GM12878 (cell line): ENCODE results near the gene SCAMP5. TPM values are rescaled to one million over a fixed set of nuclear protein-coding genes. Genes with fewer than 3 reads are reported as not detected.

ENCODE experiments used
- ATAC-seq: fragments of 200-7000 bp; cut with Tn5 transposase; 3 replicates; pipeline ENCODE4 v1.9.1; 2020; ENCODE audit warnings: mild to moderate bottlenecking, moderate library complexity
- BruUV-seq: library from RNA; stranded (reverse); fragments of 400-500 nt; replicated peaks from 2 replicates; lab custom pipeline; 2021; lab: Mats Ljungman, UMichigan
- CTCF ChIA-PET: fragments of 300-600 bp; sonication (Branson Sonifier 250); formaldehyde crosslinking; extraction: SDS; loops from one replicate; lab custom pipeline; 2021; ENCODE audit warnings: inconsistent platforms; lab: Yijun Ruan, JAX
- POLR2A ChIA-PET: fragments of 350-600 bp; formaldehyde crosslinking; extraction: SDS; loops from one replicate; lab custom pipeline; 2021; ENCODE audit warnings: inconsistent platforms; lab: Charles Lee
- RAD21 ChIA-PET: fragments of 300-600 bp; sonication (Branson Sonifier 250); formaldehyde crosslinking; loops from one replicate; lab custom pipeline; 2023; ENCODE audit warnings: antibody characterized with exemption; ENCODE audit not compliant: unreplicated experiment; lab: Charles Lee
- SMC1A ChIA-PET: fragments of 300-600 bp; sonication (Branson Sonifier 250); formaldehyde crosslinking; loops from one replicate; lab custom pipeline; 2023; ENCODE audit not compliant: unreplicated experiment, uncharacterized antibody; lab: Charles Lee
- DNase-seq: peaks from one replicate; pipeline ENCODE4 v3.0.0-alpha.2; 2011; ENCODE audit warnings: low read depth, low spot score
- FAIRE-seq: peaks from 3 replicates; lab custom pipeline; 2011; peaks lifted over from hg19 to GRCh38; lab: Jason Lieb, UNC
- H2AFZ ChIP-seq: 2 replicates; pipeline ENCODE4 v1.6.0; 2011; ENCODE audit warnings: low read depth, low read length, control low read depth; ENCODE audit not compliant: control insufficient read depth
- H3K27ac ChIP-seq: 2 replicates; pipeline ENCODE4 v1.5.1; 2011; ENCODE audit warnings: control low read depth; ENCODE audit not compliant: control insufficient read depth, insufficient read depth
- H3K27me3 ChIP-seq, 2 experiments: replicated peaks in 1 of 2; 2 replicates each; pipeline versions ENCODE4 v1.6.0 to v1.6.1; 2011; ENCODE audit warnings: low read length in 1 of 2; ENCODE audit not compliant: control insufficient read depth in 2 of 2, insufficient read depth in 2 of 2
- H3K36me3 ChIP-seq, 2 experiments: 2 replicates each; pipeline ENCODE4 v1.5.1; 2011; ENCODE audit warnings: low read length in 1 of 2; ENCODE audit not compliant: control insufficient read depth in 2 of 2, insufficient read depth in 2 of 2
- H3K4me1 ChIP-seq: 2 replicates; pipeline ENCODE4 v1.6.1; 2011; ENCODE audit warnings: mild to moderate bottlenecking, low read length, moderate library complexity, mixed read lengths; ENCODE audit not compliant: control insufficient read depth, insufficient read depth
- H3K4me2 ChIP-seq: 2 replicates; pipeline ENCODE4 v1.6.0; 2011; ENCODE audit warnings: control low read depth; ENCODE audit not compliant: control insufficient read depth, insufficient read depth
- H3K4me3 ChIP-seq: fragments of 200-600 bp; sonication (generic); 2 replicates; pipeline ENCODE4 v1.5.1; 2016
- H3K79me2 ChIP-seq: 2 replicates; pipeline ENCODE4 v1.6.0; 2011; ENCODE audit warnings: low read length; ENCODE audit not compliant: control insufficient read depth, insufficient read depth
- H3K9ac ChIP-seq: 2 replicates; pipeline ENCODE4 v1.8.0; 2011; ENCODE audit warnings: low read length, control low read depth, mixed read lengths; ENCODE audit not compliant: control insufficient read depth, insufficient read depth
- H3K9me3 ChIP-seq: replicated peaks from 3 replicates; pipeline ENCODE4 v1.5.1; 2011; ENCODE audit warnings: mild to moderate bottlenecking, low read length; ENCODE audit not compliant: control insufficient read depth, insufficient read depth
- H4K20me1 ChIP-seq: 2 replicates; pipeline ENCODE4 v1.6.0; 2011; ENCODE audit not compliant: control insufficient read depth, insufficient read depth
- ATF3 ChIP-seq: IDR thresholded peaks from 2 replicates; pipeline ENCODE4 v1.6.1; 2011; ENCODE audit warnings: low read depth, mild to moderate bottlenecking, low read length, moderate library complexity, borderline replicate concordance; ENCODE audit errors: extremely low read depth
- BMI1 ChIP-seq: fragments of 450-650 bp; IDR thresholded peaks from 2 replicates; pipeline ENCODE4 v1.6.1; 2016; ENCODE audit warnings: mild to moderate bottlenecking, moderate library complexity, borderline replicate concordance
- CEBPZ ChIP-seq: fragments of 150-350 bp; IDR thresholded peaks from 2 replicates; pipeline ENCODE4 v1.6.1; 2016; ENCODE audit warnings: low read depth, low read length
- CTCF ChIP-seq, 3 experiments: IDR thresholded peaks in 2 of 3; conservative IDR thresholded peaks in 1 of 3; 2 replicates each; pipeline ENCODE4 v1.5.1; 2011; ENCODE audit warnings: low read depth in 3 of 3, low read length in 3 of 3, mild to moderate bottlenecking in 3 of 3, control low read depth in 2 of 3, moderate library complexity in 2 of 3, inconsistent platforms in 1 of 3, mixed read lengths in 1 of 3; ENCODE audit not compliant: control insufficient read depth in 2 of 3, insufficient read depth in 1 of 3; ENCODE audit errors: extremely low read depth in 1 of 3
- HDAC2 ChIP-seq: fragments of 200-600 bp; sonication (generic); IDR thresholded peaks from 2 replicates; pipeline ENCODE4 v1.6.1; 2017
- REST ChIP-seq: IDR thresholded peaks from 2 replicates; pipeline ENCODE4 v1.6.1; 2012; ENCODE audit warnings: mild to moderate bottlenecking, low read depth, low read length
- SP1 ChIP-seq: IDR thresholded peaks from one replicate; pipeline ENCODE4 v1.6.1; 2011; ENCODE audit warnings: low read depth, low read length
- SRF ChIP-seq, 2 experiments: IDR thresholded peaks; 2 replicates each; pipeline ENCODE4 v1.6.1; 2011; ENCODE audit warnings: low read depth in 2 of 2, low read length in 2 of 2, mild to moderate bottlenecking in 1 of 2, moderate library complexity in 1 of 2
- TBL1XR1 ChIP-seq: IDR thresholded peaks from 2 replicates; pipeline ENCODE4 v1.6.1; 2012; ENCODE audit warnings: low read depth, low read length, improper control_type of control experiment
- WGBS: methylation state at CpG from one replicate; pipeline ENCODE4 v1.1.6; 2016; ENCODE audit warnings: low lambda C conversion rate; ENCODE audit not compliant: insufficient replicate concordance, insufficient coverage; ENCODE audit errors: missing lambda C conversion rate; 5-methylcytosine and 5-hydroxymethylcytosine counted together
- in situ Hi-C: fragments of 300-500 bp; cut with MboI; formaldehyde crosslinking; loops from 9 replicates; pipeline ENCODE4 v1.14.3; 2018; ENCODE audit warnings: mixed read lengths
- intact Hi-C: fragments of 100-400 bp; cut with micrococcal nuclease; formaldehyde crosslinking; loops from one replicate; pipeline ENCODE4 v1.14.2; 2022; ENCODE audit not compliant: unreplicated experiment
- polyA plus RNA-seq, 11 experiments: library from polyadenylated mRNA; depleted of rRNA in 4 of 11; unstranded in 6 of 11; stranded (reverse) in 5 of 11; fragments of >200 nt; fragmentation: Nextera tagmentation in 4 of 11; fragmentation: Illumina TruSeq in 1 of 11; extraction: Ambion mirVana in 4 of 11; extraction: Trizol in 1 of 11; gene quantifications; 1 replicate in 1 of 11; 2 replicates in 10 of 11; pipeline versions ENCODE4 v1.2.1 to v1.2.3, GENCODE V29; 2011 to 2016; ENCODE audit warnings: inconsistent platforms in 2 of 11, missing spikeins in 2 of 11, low read depth in 1 of 11
- total RNA-seq, 4 experiments: library from RNA; depleted of rRNA in 3 of 4; stranded (reverse); fragments of >200 nt in 3 of 4; fragmentation: Illumina TruSeq in 1 of 4; extraction: Trizol in 1 of 4; gene quantifications; 2 replicates each; pipeline versions ENCODE4 v1.2.1 to v1.2.3, GENCODE V29; 2013 to 2021

SCAMP5 gene
- total and polyA plus RNA-seq, 10 of the 15 experiments (the other 5 are each of a cell fraction or from before 2014, with no cell fraction given), result 1.6 to 41.6 (median 16.9) TPM

- Histone ChIP-seq H3K27ac (peak overlapping the region; percentile 74), H3K9me3 (no peaks in the 10 kb centered on the region; the same call in 2 of the 3 replicates), H4K20me1 (no peaks in the 10 kb centered on the region), H3K79me2 (no peaks in the 10 kb centered on the region), H3K27me3 (no peaks in the 10 kb centered on the region), H3K9ac (peak overlapping the region; percentile 37; the same call in 1 of the 2 replicates), H3K4me3 (no peak overlapping the region), H3K36me3 (no peaks in the 10 kb centered on the region; a peak in 1 of 4 replicates), H3K4me2 (peak overlapping the region; percentile 50), H3K4me1 (peaks cover 61% of the 10 kb centered on the region), H2AFZ (no peak overlapping the region)
- TSS peak; percentile 62 for BruUV-seq
- ChIA-PET POLR2A (interaction anchor here (1.2 to 6.8 kb wide), 10 partner anchors 27 to 152 kb away, joined by 3 to 55 read pairs (median 4); partner anchors contain the start of gene C15orf39), RAD21 (interaction anchor here (0.7 to 4.4 kb wide), 14 partner anchors 10 to 137 kb away, joined by 3 to 51 read pairs (median 6); partner anchors contain the start of gene C15orf39), CTCF (interaction anchor here (1.1 to 3.9 kb wide), 7 partner anchors 24 to 136 kb away, joined by 3 to 21 read pairs (median 4); no protein-coding TSS in a partner anchor), SMC1A (interaction anchor here (0.6 to 6.3 kb wide), 18 partner anchors 9 to 152 kb away, joined by 3 to 42 read pairs (median 12); partner anchors contain the start of gene C15orf39)
- 0% methylated on average over 3 of the region's 3 CpGs for WGBS
- peak; percentile 18 for FAIRE-seq
- DNase-seq, result no peak
- in situ Hi-C loops, result no loop called here
- intact Hi-C loops, result loop anchor here (5.0 kb wide), 1 partner anchor 45 kb away; no protein-coding TSS in a partner anchor
- peak; percentile 50 for ATAC-seq
- TF ChIP-seq HDAC2 (no peak), CEBPZ (no peak), SP1 (no peak), SRF (IDR thresholded peaks at IDR 0.05; ENCODE audit: low read depth in 2 of 2, low read length in 2 of 2) (no peak), CTCF (IDR thresholded peaks at IDR 0.05 in 2 of 3, conservative IDR thresholded peaks at IDR 0.05 in 1 of 3; ENCODE audit: control insufficient read depth in 2 of 3, extremely low read depth in 1 of 3, insufficient read depth in 1 of 3, low read depth in 3 of 3, low read length in 3 of 3) (no peak), BMI1 (no peak), REST (no peak), TBL1XR1 (0 out of 2 replicates have a peak, but pooled peaks have one; percentile 50), ATF3 (no peak)
These were observed 71.9 kb downstream of the SCAMP5 start for GRCh38 chr15:75067123-75067830.
